Mesothelial cell of epicardium (in vitro differentiated cells): ENCODE results near the gene GALNTL6. TPM values are rescaled to one million over a fixed set of nuclear protein-coding genes. Genes with fewer than 3 reads are reported as not detected.

Experiments
- DNase-seq, 2 experiments: peaks; one replicate each; pipeline ENCODE4 v3.0.0; 2021; ENCODE audit warnings: low spot score in 2 of 2; ENCODE audit not compliant: unreplicated experiment in 2 of 2
- H3K27ac Mint-ChIP-seq: 2 replicates; pipeline ENCODE4 v1.8.0; 2021; ENCODE audit warnings: mixed read lengths
- H3K27me3 Mint-ChIP-seq: 2 replicates; pipeline ENCODE4 v1.8.0; 2021; ENCODE audit warnings: low read depth, mixed read lengths
- H3K36me3 Mint-ChIP-seq: 2 replicates; pipeline ENCODE4 v1.8.0; 2021; ENCODE audit warnings: mixed read lengths
- H3K4me1 Mint-ChIP-seq: 2 replicates; pipeline ENCODE4 v1.8.0; 2021; ENCODE audit warnings: mixed read lengths
- H3K4me3 Mint-ChIP-seq: 2 replicates; pipeline ENCODE4 v1.8.0; 2021; ENCODE audit warnings: mild to moderate bottlenecking, moderate library complexity, mixed read lengths
- H3K9me3 Mint-ChIP-seq: 2 replicates; pipeline ENCODE4 v1.8.0; 2021; ENCODE audit warnings: mixed read lengths
- CTCF ChIP-seq: fragments of 200-600 bp; sonication (generic); IDR thresholded peaks from one replicate; pipeline ENCODE4 v1.5.0; 2021; ENCODE audit warnings: antibody characterized with exemption; ENCODE audit not compliant: unreplicated experiment
- total RNA-seq: library from RNA; stranded (reverse); gene quantifications from 3 replicates; pipeline ENCODE4 v1.2.1, GENCODE V29; 2021

GALNTL6 gene
- total RNA-seq, 1 donor from 2014 or later, result 1.3 TPM

- Mint-ChIP-seq H3K36me3 (peaks cover 2% of the 10 kb centered on the region), H3K4me3 (no peak overlapping the region), H3K9me3 (peaks cover 4% of the 10 kb centered on the region), H3K27me3 (no peaks in the 10 kb centered on the region), H3K27ac (no peak overlapping the region), H3K4me1 (no peaks in the 10 kb centered on the region)
- DNase-seq, result no peak
- TF ChIP-seq CTCF, result no peak
These were observed 1043.8 kb downstream of the GALNTL6 start for GRCh38 chr4:172857026-172857425.

GRCh38 chr4:172858731-172859230, 1045.6 kb downstream of the GALNTL6 start:
- no peaks in the 10 kb centered on the region for H3K4me1 Mint-ChIP-seq
- no peak for TF ChIP-seq CTCF
- H3K9me3 Mint-ChIP-seq, result peaks cover 9% of the 10 kb centered on the region
- no peak overlapping the region for H3K4me3 Mint-ChIP-seq
- no peak for DNase-seq
- no peak overlapping the region for H3K27ac Mint-ChIP-seq
- no peaks in the 10 kb centered on the region for H3K27me3 Mint-ChIP-seq
- peaks cover 5% of the 10 kb centered on the region for H3K36me3 Mint-ChIP-seq

- DNase-seq, result no peak
- TF ChIP-seq CTCF, result no peak
- H3K27me3 Mint-ChIP-seq, result peaks cover 10% of the 10 kb centered on the region
- H3K36me3 Mint-ChIP-seq, result peaks cover 6% of the 10 kb centered on the region
- H3K4me1 Mint-ChIP-seq, result peaks cover 2% of the 10 kb centered on the region
- H3K9me3 Mint-ChIP-seq, result peaks cover 14% of the 10 kb centered on the region
- H3K27ac Mint-ChIP-seq, result no peak overlapping the region
- no peak overlapping the region for H3K4me3 Mint-ChIP-seq
These were observed 1051.9 kb downstream of the GALNTL6 start for GRCh38 chr4:172865103-172865502.

- Mint-ChIP-seq H3K4me3 (no peak overlapping the region), H3K27me3 (peaks cover 10% of the 10 kb centered on the region), H3K4me1 (peaks cover 2% of the 10 kb centered on the region), H3K9me3 (peaks cover 14% of the 10 kb centered on the region), H3K36me3 (peaks cover 6% of the 10 kb centered on the region), H3K27ac (no peak overlapping the region)
- no peak for DNase-seq
- TF ChIP-seq CTCF, result no peak
These were observed 1052.4 kb downstream of the GALNTL6 start for GRCh38 chr4:172865531-172866127.

- Mint-ChIP-seq H3K27me3 (peaks cover 10% of the 10 kb centered on the region), H3K4me3 (no peak overlapping the region), H3K36me3 (peaks cover 6% of the 10 kb centered on the region), H3K27ac (no peak overlapping the region), H3K4me1 (peaks cover 2% of the 10 kb centered on the region), H3K9me3 (peaks cover 14% of the 10 kb centered on the region)
- TF ChIP-seq CTCF, result no peak
- no peak for DNase-seq
These were observed 1053.2 kb downstream of the GALNTL6 start for GRCh38 chr4:172866421-172866820.

- peaks cover 2% of the 10 kb centered on the region for H3K4me1 Mint-ChIP-seq
- peaks cover 6% of the 10 kb centered on the region for H3K9me3 Mint-ChIP-seq
- H3K27me3 Mint-ChIP-seq, result peaks cover 10% of the 10 kb centered on the region
- TF ChIP-seq CTCF, result no peak
- H3K4me3 Mint-ChIP-seq, result no peak overlapping the region
- no peak overlapping the region for H3K27ac Mint-ChIP-seq
- no peak for DNase-seq
- H3K36me3 Mint-ChIP-seq, result peaks cover 1% of the 10 kb centered on the region
These were observed 1054.6 kb downstream of the GALNTL6 start for GRCh38 chr4:172867835-172868234.
